Measurements from ENCODE around the gene PRSS12. TPM values are rescaled to one million over a fixed set of nuclear protein-coding genes. Genes with fewer than 3 reads are reported as not detected.
A peak's percentile ranks its signal among the peaks of the same experiment; 100 is the strongest.

PRSS12 gene
- total and polyA plus RNA-seq, 11 donors = 0.01 to 0.14 (median 0.08) TPM; not detected in 8

GRCh38 chr4:118282692-118283091 lies 70.1 kb downstream of the PRSS12 start:
- DNase-seq = no peak
- no peak overlapping the region for H3K4me3 ChIP-seq
- 64 to 79% (median 70%) methylated on average over 4 of the region's 4 CpGs for WGBS, 4 donors
- no peak for ATAC-seq
- TF ChIP-seq CTCF (IDR thresholded peaks at IDR 0.05) (no peak), POLR2A (IDR thresholded peaks at IDR 0.05) (no peak)
- no peaks in the 10 kb centered on the region for H3K9me3 ChIP-seq
- peaks cover 0 to 19% (median 8%) of the 10 kb centered on the region in 9 donors for H3K36me3 ChIP-seq
- no peaks in the 10 kb centered on the region for H3K27me3 ChIP-seq
- H3K27ac ChIP-seq = no peak overlapping the region
- peaks cover 3 to 29% (median 20%) of the 10 kb centered on the region in 12 donors for H3K4me1 ChIP-seq
- intact Hi-C loops (cut with DNase I) = loop anchor here in 3 of 10 donors (5.0 to 10.0 kb wide), 2 partner anchors 70 to 402 kb away; partner anchors contain the start of genes PRSS12 (in 2 of the 3) and METTL14 (in 1 of the 3)

GRCh38 chr4:118281611-118282442 lies 71.0 kb downstream of the PRSS12 start:
- no peaks in the 10 kb centered on the region for H3K27me3 ChIP-seq

GRCh38 chr4:118280501-118281218 lies 72.1 kb downstream of the PRSS12 start:
- peak in 3 of 5 donors; percentile 24 to 31 (median 28) for DNase-seq
- H3K27me3 ChIP-seq = no peaks in the 10 kb centered on the region
- H3K4me1 ChIP-seq = peaks cover 3 to 29% (median 20%) of the 10 kb centered on the region in 12 donors
- no peaks in the 10 kb centered on the region for H3K9me3 ChIP-seq
- peak; percentile 18 to 63 (median 52) for TF ChIP-seq CTCF (IDR thresholded peaks at IDR 0.05)
- no peak for TF ChIP-seq POLR2A (IDR thresholded peaks at IDR 0.05)
- peaks cover 0 to 19% (median 8%) of the 10 kb centered on the region in 9 donors for H3K36me3 ChIP-seq
- intact Hi-C loops (cut with DNase I) = loop anchor here in 5 of 10 donors (2.0 to 10.0 kb wide), 4 partner anchors 72 to 404 kb away; partner anchors contain the start of genes PRSS12 (in 3 of the 5) and METTL14 (in 2 of the 5)
- WGBS, 4 donors = 5 to 29% (median 11%) methylated on average over 2 of the region's 2 CpGs
- peak overlapping the region in 3 of 12 donors; percentile 78 to 79 (median 79) for H3K4me3 ChIP-seq
- peak in 1 of 4 donors; percentile 39 for ATAC-seq
- H3K27ac ChIP-seq = peak overlapping the region in 1 of 12 donors; percentile 93

More at GRCh38 chr4:118281611-118282442, 71.0 kb downstream of the PRSS12 start:
- intact Hi-C loops (cut with DNase I) = loop anchor here in 5 of 10 donors (2.0 to 10.0 kb wide), 4 partner anchors 70 to 403 kb away; partner anchors contain the start of genes PRSS12 (in 3 of the 5) and METTL14 (in 2 of the 5)
- Histone ChIP-seq H3K4me1 (peaks cover 3 to 29% (median 20%) of the 10 kb centered on the region in 12 donors), H3K9me3 (no peaks in the 10 kb centered on the region), H3K36me3 (peaks cover 0 to 19% (median 8%) of the 10 kb centered on the region in 9 donors), H3K27ac (peak overlapping the region in 1 of 12 donors; percentile 15), H3K4me3 (no peak overlapping the region)
- 34 to 49% (median 37%) methylated on average over 9 of the region's 9 CpGs for WGBS, 4 donors
- ATAC-seq (no peak), DNase-seq (peak in 1 of 5 donors; percentile 37)
- TF ChIP-seq CTCF (IDR thresholded peaks at IDR 0.05) (no peak), POLR2A (IDR thresholded peaks at IDR 0.05) (no peak)
